ENCODE measurements around the gene RDH5. TPM values are rescaled to one million over a fixed set of nuclear protein-coding genes. Genes with fewer than 3 reads are reported as not detected.

Gene RDH5
- total RNA-seq, 1 experiment from 2014 or later = 4.2 TPM

DNA sequence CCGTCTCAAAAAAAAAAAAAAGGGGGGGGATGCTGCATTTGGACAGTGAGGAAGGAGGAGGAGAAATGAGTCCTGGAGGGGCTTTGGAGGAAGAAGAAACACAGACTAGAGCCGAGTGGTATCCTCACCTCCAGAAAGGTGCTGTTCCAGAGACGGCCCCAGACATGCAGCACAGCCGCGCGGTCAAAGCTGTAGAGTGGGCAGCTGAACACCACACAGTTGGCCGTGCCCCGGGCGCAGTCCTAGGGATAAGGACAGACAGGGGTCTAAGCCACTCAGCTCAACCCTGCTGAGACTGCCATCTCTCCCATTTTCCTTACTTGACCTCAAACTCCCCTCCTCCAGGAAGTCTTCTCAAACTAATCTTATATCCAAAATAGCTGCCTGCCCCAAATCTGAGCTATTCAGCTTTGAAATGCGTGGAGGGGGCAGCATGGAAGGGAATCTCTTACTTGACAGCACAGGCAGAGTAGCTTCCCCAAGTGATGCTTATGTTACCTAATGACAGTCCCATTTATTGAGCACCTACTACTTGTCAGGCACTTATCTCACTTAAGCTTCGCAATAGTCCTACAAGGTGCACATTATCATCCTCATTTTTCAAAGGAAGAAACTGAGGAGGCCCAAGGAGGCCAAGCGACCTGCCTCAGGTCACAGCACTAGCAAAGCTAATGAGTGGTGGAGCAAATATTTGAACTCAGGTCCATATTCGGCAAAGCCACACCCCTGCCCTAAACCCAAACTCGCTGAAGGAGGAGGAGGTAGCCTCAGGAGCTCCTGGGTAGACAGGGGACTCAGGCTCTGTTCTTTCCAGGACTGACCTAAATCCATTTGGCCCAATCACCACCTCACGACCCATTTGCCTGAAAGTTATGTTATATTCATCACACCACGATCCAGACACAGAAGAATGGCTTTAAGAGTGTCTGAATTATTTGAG is 31.2 kb upstream of the RDH5 start:
- H3K36me3 ChIP-seq (replicated peaks; ENCODE audit: control insufficient read depth, insufficient read depth, low read length) = peaks cover 12% of the 10 kb centered on the region
- H3K4me3 ChIP-seq (ENCODE audit: insufficient read depth, low read depth, low read length) = no peak overlapping the region
- no peak for DNase-seq
- no peaks in the 10 kb centered on the region for H3K27me3 ChIP-seq (ENCODE audit: control insufficient read depth, insufficient read depth, low read length)

DNA sequence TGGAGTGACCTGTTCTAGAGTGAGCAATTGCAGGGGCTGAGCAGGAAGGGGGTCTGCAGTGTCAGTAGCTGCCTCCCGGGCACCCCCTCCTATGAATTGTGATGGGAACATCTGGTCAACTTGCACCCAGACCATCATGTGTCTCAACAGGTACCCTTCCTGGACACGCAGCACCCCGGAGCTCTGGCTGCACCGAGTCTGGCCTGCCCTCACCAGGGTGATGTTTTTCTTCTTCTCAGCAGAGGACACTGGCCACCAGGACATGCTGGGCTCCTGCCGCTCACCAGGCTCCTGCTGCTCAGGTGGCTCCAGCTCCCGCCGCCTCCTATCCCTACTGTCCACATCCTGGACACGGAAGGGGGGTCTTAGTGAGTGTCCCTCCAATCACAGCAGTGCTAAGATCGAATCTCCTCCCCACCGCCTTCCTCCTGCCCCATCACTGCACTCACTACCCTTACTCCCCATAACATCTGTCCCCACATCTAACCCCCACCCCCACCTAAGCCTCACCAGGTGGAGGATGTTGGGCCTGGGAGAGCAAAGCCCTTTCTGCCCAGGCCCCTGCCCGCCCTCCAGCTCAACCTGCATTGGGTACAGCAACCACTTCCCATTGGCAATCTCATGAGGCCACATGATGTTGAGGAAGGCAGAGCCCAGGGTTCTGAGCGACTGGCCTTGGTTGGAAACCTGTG is 27.4 kb upstream of the RDH5 start:
- peak; percentile 31 for DNase-seq
- H3K27me3 ChIP-seq (ENCODE audit: control insufficient read depth, insufficient read depth, low read length) = no peaks in the 10 kb centered on the region
- H3K36me3 ChIP-seq (replicated peaks; ENCODE audit: control insufficient read depth, insufficient read depth, low read length) = peaks cover 17% of the 10 kb centered on the region
- no peak overlapping the region for H3K4me3 ChIP-seq (ENCODE audit: insufficient read depth, low read depth, low read length)

DNA sequence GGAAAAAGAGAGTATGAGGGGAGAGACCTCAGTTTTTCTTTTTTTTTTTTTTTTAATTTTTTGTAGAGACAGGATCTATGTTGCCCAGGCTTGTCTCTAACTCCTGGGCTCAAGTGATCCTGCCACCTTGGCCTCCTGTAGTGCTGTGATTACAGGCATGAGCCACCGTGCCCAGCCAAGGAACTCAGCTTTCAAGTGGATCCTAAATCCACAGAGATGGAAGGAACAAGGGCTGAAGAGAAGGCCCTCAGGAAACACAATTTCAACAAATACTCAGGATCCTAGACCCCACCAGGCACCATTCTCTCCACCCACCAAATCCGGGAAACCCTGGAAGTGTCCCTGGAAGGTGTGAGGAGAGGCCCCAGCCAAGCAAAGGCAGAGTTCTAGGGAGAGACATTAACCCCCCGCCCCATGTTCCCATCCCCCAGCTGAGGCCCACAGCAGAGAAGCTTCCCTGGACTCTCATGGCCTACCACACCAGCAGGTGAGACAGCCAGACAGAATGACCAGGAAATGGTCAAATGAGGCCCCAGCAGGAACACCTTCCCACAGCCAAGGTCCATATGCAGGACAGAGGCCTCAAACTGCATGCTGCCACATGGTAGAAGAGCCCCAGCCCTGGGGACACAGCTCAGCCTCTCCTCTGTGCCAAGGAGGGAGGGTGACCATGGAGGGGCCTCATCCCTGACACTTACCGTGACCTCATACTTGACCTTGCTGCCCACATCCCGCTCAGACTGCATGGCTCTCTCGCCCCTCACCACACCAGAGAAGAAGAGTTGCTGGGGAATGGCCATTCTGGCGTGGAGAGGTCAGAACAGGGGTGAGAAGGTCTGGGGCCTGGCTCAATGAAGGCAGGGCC is 26.6 kb upstream of the RDH5 start:
- H3K4me3 ChIP-seq (ENCODE audit: insufficient read depth, low read depth, low read length) = no peak overlapping the region
- H3K36me3 ChIP-seq (replicated peaks; ENCODE audit: control insufficient read depth, insufficient read depth, low read length) = peaks cover 13% of the 10 kb centered on the region
- H3K27me3 ChIP-seq (ENCODE audit: control insufficient read depth, insufficient read depth, low read length) = no peaks in the 10 kb centered on the region
- peak; percentile 20 for DNase-seq

DNA sequence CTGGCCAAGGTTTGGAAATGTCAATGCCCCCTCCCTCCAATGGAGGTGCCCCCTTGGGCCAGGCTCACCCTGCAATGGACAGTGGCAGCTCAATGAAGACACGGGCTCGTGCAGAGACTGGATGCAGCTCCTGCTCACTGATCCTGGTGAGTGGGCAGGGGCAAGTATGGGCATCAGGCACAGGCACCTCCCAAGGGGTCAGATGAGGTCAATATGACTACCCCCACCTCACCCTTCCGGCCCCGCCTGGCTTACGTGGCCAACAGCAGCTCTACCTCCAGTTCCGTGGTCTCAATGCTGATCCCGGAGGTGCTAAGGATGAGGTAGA is 26.0 kb upstream of the RDH5 start:
- no peak overlapping the region for H3K4me3 ChIP-seq (ENCODE audit: insufficient read depth, low read depth, low read length)
- peak; percentile 14 for DNase-seq
- H3K27me3 ChIP-seq (ENCODE audit: control insufficient read depth, insufficient read depth, low read length) = no peaks in the 10 kb centered on the region

DNA sequence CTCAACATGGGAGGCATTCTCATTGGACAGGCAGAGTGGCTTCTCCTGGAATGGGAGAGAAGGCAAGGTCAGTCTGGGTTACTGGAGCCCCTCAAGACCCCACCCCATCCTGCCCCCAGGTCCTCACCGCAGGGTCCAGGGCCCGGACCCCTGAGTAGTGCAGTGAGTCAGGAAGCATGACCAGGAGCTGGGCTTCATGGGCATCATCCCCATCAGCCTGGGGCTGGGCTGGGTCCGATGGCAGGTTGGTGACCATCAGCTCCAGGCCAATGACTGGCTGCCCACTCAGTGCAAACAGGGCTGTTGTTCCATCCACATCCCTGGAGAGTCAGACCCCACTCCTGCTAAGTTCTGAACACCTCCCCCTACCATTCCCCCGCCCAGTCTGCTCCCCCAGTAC is 25.5 kb upstream of the RDH5 start:
- DNase-seq = peak; percentile 22
- Histone ChIP-seq H3K36me3 (replicated peaks; ENCODE audit: control insufficient read depth, insufficient read depth, low read length) (peaks cover 13% of the 10 kb centered on the region), H3K4me3 (ENCODE audit: insufficient read depth, low read depth, low read length) (no peak overlapping the region), H3K27me3 (ENCODE audit: control insufficient read depth, insufficient read depth, low read length) (no peaks in the 10 kb centered on the region)

More for the DNA sequence above, 26.0 kb upstream of the RDH5 start:
- H3K36me3 ChIP-seq (replicated peaks; ENCODE audit: control insufficient read depth, insufficient read depth, low read length) = peaks cover 13% of the 10 kb centered on the region

- no peaks in the 10 kb centered on the region for H3K27me3 ChIP-seq (ENCODE audit: control insufficient read depth, insufficient read depth, low read length)
- H3K36me3 ChIP-seq (replicated peaks; ENCODE audit: control insufficient read depth, insufficient read depth, low read length) = peaks cover 13% of the 10 kb centered on the region
- no peak overlapping the region for H3K4me3 ChIP-seq (ENCODE audit: insufficient read depth, low read depth, low read length)
- DNase-seq = peak; percentile 20
Measured at GRCh38 chr12:55695349-55695748, 24.8 kb upstream of the RDH5 start.

- H3K4me3 ChIP-seq (ENCODE audit: insufficient read depth, low read depth, low read length) = no peak overlapping the region
- peaks cover 13% of the 10 kb centered on the region for H3K36me3 ChIP-seq (replicated peaks; ENCODE audit: control insufficient read depth, insufficient read depth, low read length)
- no peak for DNase-seq
Measured at GRCh38 chr12:55696141-55696540, 24.1 kb upstream of the RDH5 start.

GRCh38 chr12:55696796-55697462 is 23.3 kb upstream of the RDH5 start:
- Histone ChIP-seq H3K4me3 (ENCODE audit: insufficient read depth, low read depth, low read length) (no peak overlapping the region), H3K27me3 (ENCODE audit: control insufficient read depth, insufficient read depth, low read length) (no peaks in the 10 kb centered on the region), H3K36me3 (replicated peaks; ENCODE audit: control insufficient read depth, insufficient read depth, low read length) (peaks cover 12% of the 10 kb centered on the region)
- DNase-seq = peak; percentile 25

More at GRCh38 chr12:55696141-55696540, 24.1 kb upstream of the RDH5 start:
- no peaks in the 10 kb centered on the region for H3K27me3 ChIP-seq (ENCODE audit: control insufficient read depth, insufficient read depth, low read length)

GRCh38 chr12:55697686-55698085 is 22.5 kb upstream of the RDH5 start:
- peak; percentile 20 for DNase-seq
- Histone ChIP-seq H3K36me3 (replicated peaks; ENCODE audit: control insufficient read depth, insufficient read depth, low read length) (peaks cover 8% of the 10 kb centered on the region), H3K4me3 (ENCODE audit: insufficient read depth, low read depth, low read length) (no peak overlapping the region), H3K27me3 (ENCODE audit: control insufficient read depth, insufficient read depth, low read length) (no peaks in the 10 kb centered on the region)

GRCh38 chr12:55698241-55698955 is 21.8 kb upstream of the RDH5 start:
- Histone ChIP-seq H3K36me3 (replicated peaks; ENCODE audit: control insufficient read depth, insufficient read depth, low read length) (peaks cover 8% of the 10 kb centered on the region), H3K27me3 (ENCODE audit: control insufficient read depth, insufficient read depth, low read length) (no peaks in the 10 kb centered on the region), H3K4me3 (ENCODE audit: insufficient read depth, low read depth, low read length) (no peak overlapping the region)
- DNase-seq = peak; percentile 26

DNA sequence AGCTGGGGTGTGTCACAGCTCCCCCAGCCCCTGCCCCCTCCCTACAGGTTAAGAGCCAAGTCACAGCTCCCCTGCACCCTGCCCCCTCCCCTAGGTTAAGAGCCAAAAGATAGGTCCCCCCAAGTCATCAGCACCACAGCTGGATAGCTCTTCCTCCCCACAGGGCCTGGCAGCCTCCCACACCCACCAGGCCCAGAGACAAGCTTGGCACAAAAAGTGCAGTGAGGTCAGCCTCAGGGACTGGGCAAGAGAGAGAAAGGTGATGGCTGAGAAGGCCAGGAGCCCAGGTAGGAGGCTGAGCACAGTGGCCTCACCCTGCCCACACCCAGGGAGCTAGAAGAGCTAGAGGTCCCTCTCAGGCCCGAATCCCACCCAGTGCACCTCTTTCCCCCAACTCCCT is 21.2 kb upstream of the RDH5 start:
- Histone ChIP-seq H3K36me3 (replicated peaks; ENCODE audit: control insufficient read depth, insufficient read depth, low read length) (peaks cover 8% of the 10 kb centered on the region), H3K4me3 (ENCODE audit: insufficient read depth, low read depth, low read length) (no peak overlapping the region), H3K27me3 (ENCODE audit: control insufficient read depth, insufficient read depth, low read length) (no peaks in the 10 kb centered on the region)
- no peak for DNase-seq

DNA sequence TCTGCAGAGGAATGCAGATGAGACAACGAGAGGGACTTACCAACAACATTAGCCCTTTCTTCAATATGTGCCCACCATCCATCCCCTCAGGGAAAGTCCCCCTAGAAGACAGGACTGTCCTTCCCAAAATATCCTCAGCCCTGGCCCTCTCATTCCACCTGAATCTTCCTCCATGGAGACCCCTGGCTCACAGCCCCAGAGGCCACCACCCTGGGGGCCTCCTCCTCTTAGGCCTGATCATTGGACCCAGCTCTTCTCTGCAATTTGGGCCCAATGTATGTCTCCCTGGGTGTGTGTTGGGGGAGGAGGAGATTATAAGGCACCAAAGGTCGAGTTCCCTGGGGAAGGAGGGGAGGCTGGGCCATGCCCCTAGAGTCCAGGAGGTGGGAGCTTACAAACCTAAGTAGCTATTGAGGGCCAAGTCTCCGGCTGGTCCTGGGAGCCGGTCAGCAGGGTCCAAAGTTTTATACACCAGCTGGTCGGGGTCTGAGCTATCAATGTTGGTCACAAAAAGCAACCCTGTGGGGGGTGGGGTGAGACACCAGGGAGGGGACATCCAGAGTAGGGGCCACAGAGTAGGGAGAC is 20.6 kb upstream of the RDH5 start:
- no peak overlapping the region for H3K4me3 ChIP-seq (ENCODE audit: insufficient read depth, low read depth, low read length)
- peaks cover 3% of the 10 kb centered on the region for H3K36me3 ChIP-seq (replicated peaks; ENCODE audit: control insufficient read depth, insufficient read depth, low read length)
- DNase-seq = peak; percentile 26
- H3K27me3 ChIP-seq (ENCODE audit: control insufficient read depth, insufficient read depth, low read length) = no peaks in the 10 kb centered on the region

DNA sequence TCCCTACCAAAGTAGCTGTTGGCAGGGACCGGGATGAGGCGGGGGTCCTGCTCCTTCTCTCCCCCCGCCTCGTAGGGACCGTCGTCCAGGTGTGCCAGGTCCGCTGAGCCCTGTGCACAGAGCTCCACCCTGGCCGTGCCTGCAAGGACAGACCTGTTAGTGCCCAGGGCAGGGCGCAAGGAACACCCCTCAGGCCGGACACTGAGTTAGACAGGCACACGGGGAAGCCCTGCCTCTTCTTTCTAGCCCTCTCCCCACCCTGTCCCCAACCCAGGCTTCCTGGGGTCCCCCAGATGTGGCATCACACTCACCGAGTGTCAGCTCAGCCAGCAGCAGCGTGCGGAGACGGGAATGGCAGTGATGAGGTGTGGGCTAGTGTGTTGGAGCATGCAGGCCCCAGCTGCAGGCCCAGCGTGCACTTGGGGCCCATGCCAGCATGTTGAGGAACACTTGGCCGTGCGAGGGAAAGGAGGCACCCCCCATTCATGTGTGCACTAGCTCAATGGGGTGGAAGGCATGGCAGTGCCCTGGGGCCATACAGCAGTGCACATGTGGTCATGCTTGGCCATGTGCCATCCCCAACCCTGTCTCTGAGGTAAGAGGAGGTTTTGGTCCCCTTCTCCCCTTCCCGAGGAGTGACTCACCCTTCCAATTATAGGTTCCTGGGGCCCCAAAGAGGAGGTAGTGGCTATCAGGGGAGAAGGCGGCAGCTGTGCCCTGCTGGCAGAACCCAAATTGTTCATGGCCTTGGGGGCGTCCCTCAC is 19.8 kb upstream of the RDH5 start:
- no peaks in the 10 kb centered on the region for H3K27me3 ChIP-seq (ENCODE audit: control insufficient read depth, insufficient read depth, low read length)
- H3K36me3 ChIP-seq (replicated peaks; ENCODE audit: control insufficient read depth, insufficient read depth, low read length) = peaks cover 3% of the 10 kb centered on the region
- no peak overlapping the region for H3K4me3 ChIP-seq (ENCODE audit: insufficient read depth, low read depth, low read length)
- DNase-seq = no peak
